NCI-H510A (cell line): ENCODE results near the gene LRRC4C.

Source experiments
- DNase-seq: peaks from one replicate; lab custom pipeline; 2025; lab: John Stamatoyannopoulos, UW

Gene LRRC4C

GRCh38 chr11:41414771-41415440 lies 44.5 kb downstream of the LRRC4C start:
- DNase-seq, result no peak

GRCh38 chr11:41413843-41414242 lies 45.6 kb downstream of the LRRC4C start:
- no peak for DNase-seq

- DNase-seq, result no peak
These were observed 53.6 kb downstream of the LRRC4C start for GRCh38 chr11:41405812-41406211.

- no peak for DNase-seq
These were observed 55.3 kb downstream of the LRRC4C start for GRCh38 chr11:41404109-41404508.

- no peak for DNase-seq
These were observed 56.0 kb downstream of the LRRC4C start for GRCh38 chr11:41403458-41403857.

GRCh38 chr11:41400819-41401382 lies 58.6 kb downstream of the LRRC4C start:
- no peak for DNase-seq

- DNase-seq, result no peak
These were observed 59.3 kb downstream of the LRRC4C start for GRCh38 chr11:41400124-41400523.

- DNase-seq, result no peak
These were observed 60.1 kb downstream of the LRRC4C start for GRCh38 chr11:41399323-41399722.

GRCh38 chr11:41398175-41398574 lies 61.3 kb downstream of the LRRC4C start:
- no peak for DNase-seq

- no peak for DNase-seq
These were observed 64.8 kb downstream of the LRRC4C start for GRCh38 chr11:41394521-41395195.

- no peak for DNase-seq
These were observed 66.9 kb downstream of the LRRC4C start for GRCh38 chr11:41392596-41392995.

GRCh38 chr11:41389623-41390130 lies 69.8 kb downstream of the LRRC4C start:
- no peak for DNase-seq

GRCh38 chr11:41384329-41384728 lies 75.1 kb downstream of the LRRC4C start:
- no peak for DNase-seq

GRCh38 chr11:41383768-41384167 lies 75.7 kb downstream of the LRRC4C start:
- DNase-seq, result no peak

GRCh38 chr11:41382927-41383326 lies 76.5 kb downstream of the LRRC4C start:
- no peak for DNase-seq

GRCh38 chr11:41379084-41379483 lies 80.4 kb downstream of the LRRC4C start:
- DNase-seq, result no peak

GRCh38 chr11:41377709-41378394 lies 81.6 kb downstream of the LRRC4C start:
- no peak for DNase-seq

GRCh38 chr11:41351825-41352224 lies 107.6 kb downstream of the LRRC4C start:
- DNase-seq, result no peak

GRCh38 chr11:41346042-41346441 lies 113.4 kb downstream of the LRRC4C start:
- DNase-seq, result no peak

- DNase-seq, result no peak
These were observed 125.2 kb downstream of the LRRC4C start for GRCh38 chr11:41334007-41334933.

- DNase-seq, result no peak
These were observed 126.1 kb downstream of the LRRC4C start for GRCh38 chr11:41333357-41333756.

- no peak for DNase-seq
These were observed 131.1 kb downstream of the LRRC4C start for GRCh38 chr11:41328324-41328723.
